IMR-90 (cell line): Measurements from ENCODE around the gene BAZ2A. TPM values are rescaled to one million over a fixed set of nuclear protein-coding genes. Genes with fewer than 3 reads are reported as not detected.

Experiments
- ATAC-seq: fragments of 200-7000 bp; cut with Tn5 transposase; 2 replicates; pipeline ENCODE4 v1.9.1; 2020; ENCODE audit warnings: low read depth, mild to moderate bottlenecking, moderate library complexity
- BruUV-seq: library from RNA; stranded (reverse); fragments of 400-500 nt; replicated peaks from 2 replicates; lab custom pipeline; 2021; lab: Mats Ljungman, UMichigan
- CTCF ChIA-PET: fragments of 300-600 bp; formaldehyde crosslinking; extraction: SDS; loops from one replicate; lab custom pipeline; 2021; ENCODE audit warnings: antibody characterized with exemption; lab: Yijun Ruan, JAX
- POLR2A ChIA-PET: fragments of 300-600 bp; sonication (Branson Sonifier 250); formaldehyde crosslinking; loops from one replicate; lab custom pipeline; 2022; ENCODE audit warnings: antibody characterized with exemption; ENCODE audit not compliant: unreplicated experiment; lab: Charles Lee
- DNase-seq: peaks from one replicate; pipeline ENCODE4 v3.0.0; 2013
- H2AFZ ChIP-seq: replicated peaks from 2 replicates; pipeline ENCODE3; 2013; ENCODE audit warnings: low read length, mild to moderate bottlenecking; ENCODE audit not compliant: poor library complexity
- H2AK5ac ChIP-seq: 2 replicates; pipeline ENCODE4 v1.6.1; 2013; ENCODE audit warnings: low read depth, low read length, inconsistent platforms
- H2AK9ac ChIP-seq: replicated peaks from 2 replicates; pipeline ENCODE3; 2013; ENCODE audit warnings: mild to moderate bottlenecking, low read depth, low read length, moderate library complexity; ENCODE audit not compliant: poor library complexity
- H2BK120ac ChIP-seq: 2 replicates; pipeline ENCODE4 v1.6.1; 2013; ENCODE audit warnings: low read depth, low read length, inconsistent platforms
- H2BK15ac ChIP-seq: 3 replicates; pipeline ENCODE4 v1.6.1; 2013; ENCODE audit warnings: low read depth, low read length, inconsistent platforms
- H2BK20ac ChIP-seq: 2 replicates; pipeline ENCODE4 v1.6.1; 2013; ENCODE audit warnings: low read depth, mild to moderate bottlenecking, inconsistent platforms, low read length, moderate library complexity
- H2BK5ac ChIP-seq: 2 replicates; pipeline ENCODE4 v1.6.1; 2013; ENCODE audit warnings: mild to moderate bottlenecking, low read depth, low read length, inconsistent platforms; ENCODE audit not compliant: poor library complexity, severe bottlenecking
- H3K14ac ChIP-seq: replicated peaks from 2 replicates; pipeline ENCODE4 v1.6.1; 2013; ENCODE audit warnings: low read depth, low read length, inconsistent platforms
- H3K18ac ChIP-seq: 2 replicates; pipeline ENCODE4 v1.6.1; 2013; ENCODE audit warnings: low read depth, low read length, control low read depth
- H3K23ac ChIP-seq: 2 replicates; pipeline ENCODE4 v1.6.1; 2013; ENCODE audit warnings: low read depth, low read length, inconsistent platforms
- H3K27ac ChIP-seq: 2 replicates; pipeline ENCODE4 v1.5.1; 2013; ENCODE audit warnings: mild to moderate bottlenecking, control low read depth, low read length; ENCODE audit not compliant: insufficient read depth
- H3K27me3 ChIP-seq: 2 replicates; pipeline ENCODE4 v1.6.1; 2013; ENCODE audit warnings: low read length; ENCODE audit not compliant: control insufficient read depth, insufficient read depth
- H3K36me3 ChIP-seq: 2 replicates; pipeline ENCODE4 v1.6.1; 2013; ENCODE audit warnings: low read length, mixed read lengths; ENCODE audit not compliant: control insufficient read depth, insufficient read depth
- H3K4ac ChIP-seq: 2 replicates; pipeline ENCODE4 v1.6.1; 2013; ENCODE audit warnings: low read depth, low read length, inconsistent platforms
- H3K4me1 ChIP-seq: 2 replicates; pipeline ENCODE4 v1.6.1; 2013; ENCODE audit warnings: low read length, mixed read lengths; ENCODE audit not compliant: control insufficient read depth, insufficient read depth
- H3K4me2 ChIP-seq: 2 replicates; pipeline ENCODE4 v1.6.1; 2013; ENCODE audit warnings: low read depth, mild to moderate bottlenecking, control low read depth, low read length, moderate library complexity
- H3K4me3 ChIP-seq: 2 replicates; pipeline ENCODE4 v1.5.1; 2013; ENCODE audit warnings: low read depth, mild to moderate bottlenecking, control low read depth, low read length, moderate library complexity; ENCODE audit not compliant: insufficient read depth
- H3K56ac ChIP-seq: 2 replicates; pipeline ENCODE4 v1.6.1; 2013; ENCODE audit warnings: low read length, inconsistent platforms; ENCODE audit not compliant: insufficient read depth; ENCODE audit errors: extremely low read depth
- H3K79me1 ChIP-seq, 2 experiments: 2 replicates each; pipeline ENCODE4 v1.6.1; 2013; ENCODE audit warnings: low read length in 2 of 2, inconsistent platforms in 1 of 2, low read depth in 1 of 2
- H3K9ac ChIP-seq: 2 replicates; pipeline ENCODE4 v1.6.1; 2013; ENCODE audit warnings: low read depth, low read length, control low read depth
- H3K9me1 ChIP-seq: 2 replicates; pipeline ENCODE4 v1.6.1; 2013; ENCODE audit warnings: low read length, inconsistent platforms; ENCODE audit not compliant: insufficient read depth
- H3K9me3 ChIP-seq: 2 replicates; pipeline ENCODE4 v1.6.1; 2013; ENCODE audit warnings: low read length; ENCODE audit not compliant: control insufficient read depth, insufficient read depth
- H4K20me1 ChIP-seq: 2 replicates; pipeline ENCODE4 v1.6.1; 2013; ENCODE audit warnings: low read length, inconsistent platforms; ENCODE audit not compliant: insufficient read depth
- H4K5ac ChIP-seq: 2 replicates; pipeline ENCODE4 v1.6.1; 2013; ENCODE audit warnings: mild to moderate bottlenecking, low read depth, low read length, control low read depth
- H4K8ac ChIP-seq, 2 experiments: 2 replicates each; pipeline ENCODE4 v1.6.1; 2013; ENCODE audit warnings: low read depth in 2 of 2, low read length in 2 of 2, control low read depth in 1 of 2, inconsistent platforms in 1 of 2
- H4K91ac ChIP-seq: 2 replicates; pipeline ENCODE4 v1.6.1; 2013; ENCODE audit warnings: low read depth, low read length, inconsistent platforms; ENCODE audit not compliant: insufficient read depth
- BHLHE40 ChIP-seq: fragments of 150-350 bp; IDR thresholded peaks from 2 replicates; pipeline ENCODE4 v1.6.1; 2016; ENCODE audit warnings: mild to moderate bottlenecking, low read depth, low read length
- CEBPB ChIP-seq: IDR thresholded peaks from 2 replicates; pipeline ENCODE4 v1.6.1; 2012; ENCODE audit warnings: low read depth, low read length, improper control_type of control experiment
- CHD1 ChIP-seq: IDR thresholded peaks from 2 replicates; pipeline ENCODE4 v1.6.1; 2012; ENCODE audit warnings: low read depth, low read length, improper control_type of control experiment
- FOS ChIP-seq: fragments of 150-350 bp; IDR thresholded peaks from 2 replicates; pipeline ENCODE4 v1.6.1; 2016; ENCODE audit warnings: low read depth, low read length
- MAFK ChIP-seq: IDR thresholded peaks from 2 replicates; pipeline ENCODE4 v1.6.1; 2012; ENCODE audit warnings: low read depth, low read length, improper control_type of control experiment
- MAZ ChIP-seq: IDR thresholded peaks from 2 replicates; pipeline ENCODE4 v1.6.1; 2012; ENCODE audit warnings: low read depth, mild to moderate bottlenecking, low read length, improper control_type of control experiment, moderate library complexity, borderline replicate concordance
- MXI1 ChIP-seq: IDR thresholded peaks from 2 replicates; pipeline ENCODE4 v1.6.1; 2012; ENCODE audit warnings: low read depth, mild to moderate bottlenecking, low read length, moderate library complexity, borderline replicate concordance
- NFE2L2 ChIP-seq: fragments of 150-350 bp; IDR thresholded peaks from 2 replicates; pipeline ENCODE4 v1.6.1; 2016; ENCODE audit warnings: low read depth, mild to moderate bottlenecking, low read length
- POLR2A ChIP-seq: IDR thresholded peaks from 2 replicates; pipeline ENCODE4 v1.6.1; 2012; ENCODE audit warnings: mild to moderate bottlenecking, low read depth, low read length
- RAD21 ChIP-seq: IDR thresholded peaks from 2 replicates; pipeline ENCODE4 v1.6.1; 2012; ENCODE audit warnings: low read length, improper control_type of control experiment
- RCOR1 ChIP-seq: IDR thresholded peaks from 2 replicates; pipeline ENCODE4 v1.6.1; 2012; ENCODE audit warnings: mild to moderate bottlenecking, low read length, improper control_type of control experiment; ENCODE audit not compliant: insufficient replicate concordance
- RFX5 ChIP-seq: IDR thresholded peaks from 2 replicates; pipeline ENCODE4 v1.8.0; 2012; ENCODE audit warnings: low read depth, mild to moderate bottlenecking, low read length, moderate library complexity
- SMC3 ChIP-seq: fragments of 150-350 bp; IDR thresholded peaks from 2 replicates; pipeline ENCODE4 v1.6.1; 2016; ENCODE audit warnings: low read depth, mild to moderate bottlenecking, antibody characterized with exemption, low read length, moderate library complexity
- WGBS, 2 experiments: methylation state at CpG; one replicate each; pipeline versions ENCODE4 v1.1.5 to v1.1.7; 2013; ENCODE audit warnings: missing lambda C conversion rate in 2 of 2; ENCODE audit not compliant: insufficient read length in 1 of 2; ENCODE audit errors: extremely low coverage in 2 of 2; 5-methylcytosine and 5-hydroxymethylcytosine counted together
- dilution Hi-C: fragments of 300-500 bp; cut with HindIII; formaldehyde crosslinking; loops from one replicate; pipeline ENCODE4 v1.14.3; 2018; ENCODE audit warnings: low sequenced_read_pairs; ENCODE audit not compliant: unreplicated experiment
- in situ Hi-C: fragments of 300-500 bp; cut with MboI; formaldehyde crosslinking; loops from 3 replicates; pipeline ENCODE4 v1.14.3; 2019; ENCODE audit warnings: low sequenced_read_pairs, inconsistent platforms, mixed read lengths
- intact Hi-C: fragments of 100-400 bp; cut with micrococcal nuclease; formaldehyde crosslinking; loops from 2 replicates; pipeline ENCODE4 v1.10.0; 2022
- polyA plus RNA-seq, 3 experiments: library from polyadenylated mRNA; depleted of rRNA; stranded (reverse); fragments of >200 nt; gene quantifications; 2 replicates each; pipeline ENCODE4 v1.2.3, GENCODE V29; 2012; ENCODE audit warnings: low replicate concordance in 1 of 3
- total RNA-seq: library from RNA; depleted of rRNA; stranded (reverse); fragments of >200 nt; gene quantifications from 2 replicates; pipeline ENCODE4 v1.2.3, GENCODE V29; 2012
- TF ChIP-seq, protein P1 (sequence below): fragments of 150-350 bp; IDR thresholded peaks from 2 replicates; pipeline ENCODE4 v1.6.1; 2017; ENCODE audit warnings: mild to moderate bottlenecking, antibody characterized with exemption, low read length, low read depth
- TF ChIP-seq, protein P2 (sequence below): conservative IDR thresholded peaks from 2 replicates; pipeline ENCODE4 v1.5.1; 2012; ENCODE audit warnings: mild to moderate bottlenecking, low read depth, low read length, improper control_type of control experiment
- TF ChIP-seq, protein P3 (sequence below): fragments of 150-350 bp; IDR thresholded peaks from 2 replicates; pipeline ENCODE4 v1.6.1; 2016; ENCODE audit warnings: low read depth, mild to moderate bottlenecking, low read length, moderate library complexity, borderline replicate concordance

The BAZ2A gene
- total and polyA plus RNA-seq, 2 of the 4 experiments (the other 2 are of a cell fraction) = 15.4 to 42.8 TPM

DNA sequence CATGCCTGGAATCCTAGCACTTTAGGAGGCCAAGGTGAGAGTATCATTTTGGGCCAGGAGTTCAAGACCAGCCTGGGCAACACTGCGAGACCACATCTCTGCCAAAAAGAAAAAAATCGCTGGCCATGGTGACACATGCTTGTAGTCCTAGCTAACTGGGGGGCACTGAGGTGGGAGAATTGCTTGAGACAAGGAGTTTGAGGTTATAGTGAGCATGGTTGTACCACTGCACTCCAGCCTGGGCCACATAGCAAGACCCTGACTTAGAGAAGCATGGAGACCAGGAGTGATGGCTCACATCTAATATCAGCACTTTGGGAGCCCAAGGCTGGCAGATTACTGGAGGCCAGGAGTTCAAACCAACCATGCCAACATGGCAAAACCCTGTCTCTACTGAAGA, 48.7 kb upstream of the BAZ2A start:
- Histone ChIP-seq H2AFZ (no peak overlapping the region), H3K4me1 (peaks cover 2% of the 10 kb centered on the region; the same call in 1 of the 2 replicates), H2BK5ac (no peak overlapping the region), H3K4me3 (no peak overlapping the region), H3K14ac (no peak overlapping the region), H3K18ac (no peak overlapping the region), H3K4me2 (no peak overlapping the region), H3K4ac (no peak overlapping the region), H3K27me3 (no peaks in the 10 kb centered on the region), H3K9me1 (peaks cover 15% of the 10 kb centered on the region), H4K8ac (no peak overlapping the region), H3K9ac (no peak overlapping the region), H3K27ac (no peak overlapping the region), H2BK120ac (no peak overlapping the region), H4K91ac (no peak overlapping the region), H2AK9ac (no peak overlapping the region), H2AK5ac (no peak overlapping the region), H2BK15ac (no peak overlapping the region), H3K9me3 (no peaks in the 10 kb centered on the region), H3K36me3 (peaks cover 21% of the 10 kb centered on the region), H2BK20ac (no peak overlapping the region), H4K20me1 (peaks cover 93% of the 10 kb centered on the region), H4K5ac (no peak overlapping the region), H3K23ac (no peak overlapping the region), H3K79me1 (peaks cover 0 to 38% of the 10 kb centered on the region in 2 experiments; a peak in 2 of 4 replicates), H3K56ac (no peak overlapping the region)
- in situ Hi-C loops (no loop called here), intact Hi-C loops (no loop called here), dilution Hi-C loops (no loop called here)
- DNase-seq (no peak), ATAC-seq (no peak)
- CTCF ChIA-PET = interaction anchor here (0.8 to 1.0 kb wide), 2 partner anchors 14 to 42 kb away, joined by 3 to 4 read pairs; no protein-coding TSS in a partner anchor
- POLR2A ChIA-PET = no interaction called here
- WGBS, 2 experiments = 100% methylated on average over 2 of the region's 2 CpGs; no CpG with 5 or more reads in 1 of the 2 experiments
- BruUV-seq = no TSS peak
- no peak for TF ChIP-seq MAFK
- TF ChIP-seq MXI1 = no peak
- TF ChIP-seq CHD1 = no peak
- TF ChIP-seq RFX5 = no peak
- TF ChIP-seq, protein P1, sequence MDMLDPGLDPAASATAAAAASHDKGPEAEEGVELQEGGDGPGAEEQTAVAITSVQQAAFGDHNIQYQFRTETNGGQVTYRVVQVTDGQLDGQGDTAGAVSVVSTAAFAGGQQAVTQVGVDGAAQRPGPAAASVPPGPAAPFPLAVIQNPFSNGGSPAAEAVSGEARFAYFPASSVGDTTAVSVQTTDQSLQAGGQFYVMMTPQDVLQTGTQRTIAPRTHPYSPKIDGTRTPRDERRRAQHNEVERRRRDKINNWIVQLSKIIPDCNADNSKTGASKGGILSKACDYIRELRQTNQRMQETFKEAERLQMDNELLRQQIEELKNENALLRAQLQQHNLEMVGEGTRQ = no peak
- TF ChIP-seq FOS = no peak
- no peak for TF ChIP-seq BHLHE40
- TF ChIP-seq MAZ = no peak
- TF ChIP-seq, protein P2, sequence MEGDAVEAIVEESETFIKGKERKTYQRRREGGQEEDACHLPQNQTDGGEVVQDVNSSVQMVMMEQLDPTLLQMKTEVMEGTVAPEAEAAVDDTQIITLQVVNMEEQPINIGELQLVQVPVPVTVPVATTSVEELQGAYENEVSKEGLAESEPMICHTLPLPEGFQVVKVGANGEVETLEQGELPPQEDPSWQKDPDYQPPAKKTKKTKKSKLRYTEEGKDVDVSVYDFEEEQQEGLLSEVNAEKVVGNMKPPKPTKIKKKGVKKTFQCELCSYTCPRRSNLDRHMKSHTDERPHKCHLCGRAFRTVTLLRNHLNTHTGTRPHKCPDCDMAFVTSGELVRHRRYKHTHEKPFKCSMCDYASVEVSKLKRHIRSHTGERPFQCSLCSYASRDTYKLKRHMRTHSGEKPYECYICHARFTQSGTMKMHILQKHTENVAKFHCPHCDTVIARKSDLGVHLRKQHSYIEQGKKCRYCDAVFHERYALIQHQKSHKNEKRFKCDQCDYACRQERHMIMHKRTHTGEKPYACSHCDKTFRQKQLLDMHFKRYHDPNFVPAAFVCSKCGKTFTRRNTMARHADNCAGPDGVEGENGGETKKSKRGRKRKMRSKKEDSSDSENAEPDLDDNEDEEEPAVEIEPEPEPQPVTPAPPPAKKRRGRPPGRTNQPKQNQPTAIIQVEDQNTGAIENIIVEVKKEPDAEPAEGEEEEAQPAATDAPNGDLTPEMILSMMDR = no peak
- TF ChIP-seq SMC3 = no peak
- TF ChIP-seq RCOR1 = no peak
- no peak for TF ChIP-seq NFE2L2
- TF ChIP-seq POLR2A = no peak
- TF ChIP-seq, protein P3, sequence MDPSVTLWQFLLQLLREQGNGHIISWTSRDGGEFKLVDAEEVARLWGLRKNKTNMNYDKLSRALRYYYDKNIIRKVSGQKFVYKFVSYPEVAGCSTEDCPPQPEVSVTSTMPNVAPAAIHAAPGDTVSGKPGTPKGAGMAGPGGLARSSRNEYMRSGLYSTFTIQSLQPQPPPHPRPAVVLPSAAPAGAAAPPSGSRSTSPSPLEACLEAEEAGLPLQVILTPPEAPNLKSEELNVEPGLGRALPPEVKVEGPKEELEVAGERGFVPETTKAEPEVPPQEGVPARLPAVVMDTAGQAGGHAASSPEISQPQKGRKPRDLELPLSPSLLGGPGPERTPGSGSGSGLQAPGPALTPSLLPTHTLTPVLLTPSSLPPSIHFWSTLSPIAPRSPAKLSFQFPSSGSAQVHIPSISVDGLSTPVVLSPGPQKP = no peak
- no peak for TF ChIP-seq CEBPB
- no peak for TF ChIP-seq RAD21
